ENCODE measurements around the gene SOX2.

SOX2 gene

GRCh38 chr3:181694805-181695660 is 16.7 kb upstream of the SOX2 start:
- Histone ChIP-seq H3K4me3 (ENCODE audit: insufficient read depth, low read length, poor library complexity, severe bottlenecking) (no peak overlapping the region), H3K9me2 (replicated peaks; ENCODE audit: insufficient read depth, low read length) (no peaks in the 10 kb centered on the region), H3K9ac (ENCODE audit: low read length) (no peak overlapping the region), H4K20me1 (ENCODE audit: low read depth, low read length) (no peaks in the 10 kb centered on the region), H3K36me3 (ENCODE audit: low read length) (no peaks in the 10 kb centered on the region), H3K9me3 (ENCODE audit: insufficient read depth, low read length) (no peaks in the 10 kb centered on the region), H3K4me2 (ENCODE audit: low read depth, low read length, poor library complexity, severe bottlenecking) (no peak overlapping the region), H3F3A (ENCODE audit: insufficient read depth) (no peaks in the 10 kb centered on the region), H3K79me2 (ENCODE audit: insufficient read depth, low read length) (no peaks in the 10 kb centered on the region), H2AFZ (ENCODE audit: low read depth, low read length, severe bottlenecking) (no peak overlapping the region), H3K27me3 (ENCODE audit: low read length) (no peaks in the 10 kb centered on the region), H3K27ac (ENCODE audit: low read depth, low read length) (no peak overlapping the region)
- no peak for TF ChIP-seq CTCF (IDR thresholded peaks at IDR 0.05; ENCODE audit: insufficient read depth, low read length, poor library complexity, severe bottlenecking)
- no peak for TF ChIP-seq EZH2phosphoT487 (conservative IDR thresholded peaks at IDR 0.05; ENCODE audit: low read length)

- H3K9ac ChIP-seq (ENCODE audit: low read length) = no peak overlapping the region
- H3K27ac ChIP-seq (ENCODE audit: low read depth, low read length) = no peak overlapping the region
- no peaks in the 10 kb centered on the region for H3F3A ChIP-seq (ENCODE audit: insufficient read depth)
- no peak overlapping the region for H3K4me2 ChIP-seq (ENCODE audit: low read depth, low read length, poor library complexity, severe bottlenecking)
- H4K20me1 ChIP-seq (ENCODE audit: low read depth, low read length) = no peaks in the 10 kb centered on the region
- TF ChIP-seq CTCF (IDR thresholded peaks at IDR 0.05; ENCODE audit: insufficient read depth, low read length, poor library complexity, severe bottlenecking) = no peak
- TF ChIP-seq EZH2phosphoT487 (conservative IDR thresholded peaks at IDR 0.05; ENCODE audit: low read length) = no peak
- no peaks in the 10 kb centered on the region for H3K9me2 ChIP-seq (replicated peaks; ENCODE audit: insufficient read depth, low read length)
- no peak overlapping the region for H2AFZ ChIP-seq (ENCODE audit: low read depth, low read length, severe bottlenecking)
- H3K79me2 ChIP-seq (ENCODE audit: insufficient read depth, low read length) = no peaks in the 10 kb centered on the region
- H3K9me3 ChIP-seq (ENCODE audit: insufficient read depth, low read length) = no peaks in the 10 kb centered on the region
- H3K36me3 ChIP-seq (ENCODE audit: low read length) = no peaks in the 10 kb centered on the region
- H3K4me3 ChIP-seq (ENCODE audit: insufficient read depth, low read length, poor library complexity, severe bottlenecking) = no peak overlapping the region
- H3K27me3 ChIP-seq (ENCODE audit: low read length) = no peaks in the 10 kb centered on the region
These were observed 15.8 kb upstream of the SOX2 start for GRCh38 chr3:181695661-181696491.

- no peaks in the 10 kb centered on the region for H3K27me3 ChIP-seq (ENCODE audit: low read length)
- no peaks in the 10 kb centered on the region for H3K36me3 ChIP-seq (ENCODE audit: low read length)
- H3F3A ChIP-seq (ENCODE audit: insufficient read depth) = no peaks in the 10 kb centered on the region
- no peak overlapping the region for H3K4me2 ChIP-seq (ENCODE audit: low read depth, low read length, poor library complexity, severe bottlenecking)
- no peak overlapping the region for H3K4me3 ChIP-seq (ENCODE audit: insufficient read depth, low read length, poor library complexity, severe bottlenecking)
- no peaks in the 10 kb centered on the region for H3K9me2 ChIP-seq (replicated peaks; ENCODE audit: insufficient read depth, low read length)
- H4K20me1 ChIP-seq (ENCODE audit: low read depth, low read length) = no peaks in the 10 kb centered on the region
- no peak overlapping the region for H3K27ac ChIP-seq (ENCODE audit: low read depth, low read length)
- no peak for TF ChIP-seq EZH2phosphoT487 (conservative IDR thresholded peaks at IDR 0.05; ENCODE audit: low read length)
- TF ChIP-seq CTCF (IDR thresholded peaks at IDR 0.05; ENCODE audit: insufficient read depth, low read length, poor library complexity, severe bottlenecking) = no peak
- H2AFZ ChIP-seq (ENCODE audit: low read depth, low read length, severe bottlenecking) = no peak overlapping the region
- H3K9ac ChIP-seq (ENCODE audit: low read length) = no peak overlapping the region
- no peaks in the 10 kb centered on the region for H3K79me2 ChIP-seq (ENCODE audit: insufficient read depth, low read length)
- no peaks in the 10 kb centered on the region for H3K9me3 ChIP-seq (ENCODE audit: insufficient read depth, low read length)
These were observed 15.0 kb upstream of the SOX2 start for GRCh38 chr3:181696626-181697230.

All from SU-DHL-6 (cell line).